Panc1 (cell line): ENCODE results near the gene SLC16A8. TPM values are rescaled to one million over a fixed set of nuclear protein-coding genes. Genes with fewer than 3 reads are reported as not detected.

Source experiments
- ATAC-seq: fragments of 200-7000 bp; cut with Tn5 transposase; 2 replicates; pipeline ENCODE4 v1.9.1; 2020; ENCODE audit warnings: mild to moderate bottlenecking, moderate library complexity
- BruUV-seq: library from RNA; stranded (reverse); fragments of 400-500 nt; replicated peaks from 2 replicates; lab custom pipeline; 2021; lab: Mats Ljungman, UMichigan
- CTCF ChIA-PET: fragments of 300-600 bp; sonication (Branson Sonifier 250); formaldehyde crosslinking; loops from one replicate; lab custom pipeline; 2022; ENCODE audit warnings: antibody characterized with exemption; lab: Charles Lee
- POLR2A ChIA-PET: fragments of 300-600 bp; sonication (Branson Sonifier 250); formaldehyde crosslinking; loops from one replicate; lab custom pipeline; 2022; ENCODE audit warnings: antibody characterized with exemption; lab: Charles Lee
- DNase-seq: peaks from one replicate; pipeline ENCODE4 v3.0.0-alpha.2; 2010; ENCODE audit warnings: low read depth, low spot score
- H3K27ac ChIP-seq: 2 replicates; pipeline ENCODE4 v1.5.1; 2011; ENCODE audit warnings: mild to moderate bottlenecking, low read length, inconsistent platforms
- H3K27me3 ChIP-seq: fragments of 200-500 bp; sonication (Bioruptor generic); 2 replicates; pipeline ENCODE4 v1.6.0; 2014; ENCODE audit warnings: low read length, inconsistent platforms; ENCODE audit not compliant: control insufficient read depth, insufficient read depth
- H3K36me3 ChIP-seq: fragments of 200-500 bp; sonication (Bioruptor generic); 2 replicates; pipeline ENCODE4 v1.5.1; 2014; ENCODE audit warnings: inconsistent platforms, mild to moderate bottlenecking, low read length, moderate library complexity; ENCODE audit not compliant: control insufficient read depth, insufficient read depth
- H3K4me1 ChIP-seq: 2 replicates; pipeline ENCODE4 v1.5.1; 2011; ENCODE audit warnings: inconsistent platforms, mild to moderate bottlenecking, low read length, moderate library complexity; ENCODE audit not compliant: control insufficient read depth, insufficient read depth
- H3K4me3 ChIP-seq, 2 experiments: 2 replicates each; pipeline ENCODE4 v1.5.1; 2011 to 2012; ENCODE audit warnings: low read depth in 2 of 2, low read length in 2 of 2, mild to moderate bottlenecking in 2 of 2, inconsistent platforms in 1 of 2, moderate library complexity in 1 of 2
- H3K9me3 ChIP-seq: fragments of 200-500 bp; sonication (Bioruptor generic); 2 replicates; pipeline ENCODE4 v1.5.1; 2014; ENCODE audit warnings: low read depth, mild to moderate bottlenecking, inconsistent platforms, low read length, moderate library complexity; ENCODE audit not compliant: control insufficient read depth, insufficient read depth
- POLR2AphosphoS5 ChIP-seq: IDR thresholded peaks from 2 replicates; pipeline ENCODE4 v1.6.1; 2012; ENCODE audit warnings: mild to moderate bottlenecking, low read depth, low read length, moderate library complexity
- REST ChIP-seq, 2 experiments: IDR thresholded peaks; 2 replicates each; pipeline ENCODE4 v1.6.1; 2011 to 2012; ENCODE audit warnings: low read depth in 2 of 2, control low read depth in 1 of 2, low read length in 1 of 2, mild to moderate bottlenecking in 1 of 2, moderate library complexity in 1 of 2; ENCODE audit not compliant: insufficient read depth in 1 of 2
- SIN3A ChIP-seq: IDR thresholded peaks from 2 replicates; pipeline ENCODE4 v1.6.1; 2012; ENCODE audit warnings: low read depth, mild to moderate bottlenecking, low read length, moderate library complexity, borderline replicate concordance; ENCODE audit not compliant: insufficient read depth
- TCF7L2 ChIP-seq: IDR thresholded peaks from 2 replicates; pipeline ENCODE4 v1.6.1; 2011; ENCODE audit warnings: mild to moderate bottlenecking, low read depth, low read length, inconsistent platforms
- in situ Hi-C: cut with HindIII; loops from 2 replicates; pipeline ENCODE4 v1.10.0; 2016; ENCODE audit warnings: low sequenced_read_pairs, low pct_unique_long_range_greater_than_20kb
- intact Hi-C: fragments of 100-400 bp; cut with micrococcal nuclease; formaldehyde crosslinking; loops from one replicate; pipeline ENCODE4 v1.10.0; 2022; ENCODE audit not compliant: unreplicated experiment
- total RNA-seq: library from RNA; stranded (reverse); gene quantifications from one replicate; pipeline ENCODE4 v1.2.1, GENCODE V29; 2021; ENCODE audit not compliant: unreplicated experiment
- TF ChIP-seq, protein P1 (sequence below): fragments of 450-650 bp; IDR thresholded peaks from 2 replicates; pipeline ENCODE4 v1.5.1; 2017; ENCODE audit warnings: mild to moderate bottlenecking

SLC16A8 gene
- total RNA-seq, 1 experiment from 2014 or later, result not detected

DNA sequence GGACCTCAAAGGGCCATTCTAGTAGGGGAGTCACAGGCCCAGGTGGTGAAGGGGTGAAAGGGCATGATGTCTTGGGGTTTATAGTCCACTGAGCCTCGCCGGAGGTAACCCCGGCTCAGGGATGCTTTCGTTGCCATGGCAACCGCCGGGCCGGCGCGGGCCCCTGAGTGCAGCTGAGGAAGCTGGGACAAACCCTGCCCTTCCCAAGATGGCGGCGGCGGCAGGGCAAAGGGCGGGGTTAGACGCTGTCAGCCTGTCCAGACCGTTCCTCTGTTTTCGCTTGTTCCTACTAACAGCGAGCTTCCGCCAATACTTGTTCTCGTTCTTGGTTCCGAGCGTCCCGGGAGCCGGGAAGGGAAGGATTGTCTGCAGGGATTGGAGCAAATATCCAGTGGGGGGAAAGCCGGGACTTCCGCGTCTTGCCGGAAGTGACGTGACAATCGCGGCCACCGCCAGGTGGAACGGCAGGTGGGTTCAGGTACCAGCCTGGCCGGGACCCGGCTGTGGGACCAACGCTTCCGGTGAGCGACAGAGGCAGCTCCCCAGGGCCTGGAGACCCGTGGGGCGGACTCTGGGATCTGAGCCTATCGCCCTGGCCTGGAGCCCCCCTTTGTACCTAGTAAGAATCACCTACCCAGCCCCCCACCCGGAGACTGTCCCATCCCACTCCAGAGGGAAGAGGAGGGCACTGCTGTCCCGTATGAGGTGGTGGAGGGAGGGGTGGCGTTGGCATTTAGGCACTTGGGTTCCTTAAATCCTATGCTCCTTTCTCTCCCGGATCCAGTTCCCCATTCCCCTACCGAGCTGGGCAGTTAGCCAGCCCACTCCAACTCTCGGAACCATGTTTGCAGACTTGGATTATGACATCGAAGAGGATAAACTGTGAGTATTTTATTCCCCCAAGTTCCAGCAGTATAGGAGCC, 26.8 kb downstream of the SLC16A8 start, which contains the start of gene PICK1:
PICK1 (plus strand) TSS at position 436 of the 923 bp plus-strand sequence; CDS start at position 842, 406 bp downstream.
- in situ Hi-C loops, result no loop called here
- TF ChIP-seq SIN3A, result no peak
- TF ChIP-seq TCF7L2, result peak; percentile 89
- Histone ChIP-seq H3K27ac (peak within 1 kb of the TSS; percentile 78), H3K4me3 (peak within 1 kb of the TSS; percentile 59 to 72), H3K36me3 (peaks cover 2% of the 10 kb centered on the region; the same call in 1 of the 2 replicates), H3K27me3 (no peaks in the 10 kb centered on the region), H3K9me3 (no peaks in the 10 kb centered on the region), H3K4me1 (peaks cover 5% of the 10 kb centered on the region)
- peak; percentile 95 for ATAC-seq
- BruUV-seq, result no TSS peak
- intact Hi-C loops, result no loop called here
- peak; percentile 48 for DNase-seq
- ChIA-PET CTCF (interaction anchor here (0.7 kb wide), 1 partner anchor 918 kb away, joined by 5 read pairs; no protein-coding TSS in a partner anchor), POLR2A (no interaction called here)

DNA sequence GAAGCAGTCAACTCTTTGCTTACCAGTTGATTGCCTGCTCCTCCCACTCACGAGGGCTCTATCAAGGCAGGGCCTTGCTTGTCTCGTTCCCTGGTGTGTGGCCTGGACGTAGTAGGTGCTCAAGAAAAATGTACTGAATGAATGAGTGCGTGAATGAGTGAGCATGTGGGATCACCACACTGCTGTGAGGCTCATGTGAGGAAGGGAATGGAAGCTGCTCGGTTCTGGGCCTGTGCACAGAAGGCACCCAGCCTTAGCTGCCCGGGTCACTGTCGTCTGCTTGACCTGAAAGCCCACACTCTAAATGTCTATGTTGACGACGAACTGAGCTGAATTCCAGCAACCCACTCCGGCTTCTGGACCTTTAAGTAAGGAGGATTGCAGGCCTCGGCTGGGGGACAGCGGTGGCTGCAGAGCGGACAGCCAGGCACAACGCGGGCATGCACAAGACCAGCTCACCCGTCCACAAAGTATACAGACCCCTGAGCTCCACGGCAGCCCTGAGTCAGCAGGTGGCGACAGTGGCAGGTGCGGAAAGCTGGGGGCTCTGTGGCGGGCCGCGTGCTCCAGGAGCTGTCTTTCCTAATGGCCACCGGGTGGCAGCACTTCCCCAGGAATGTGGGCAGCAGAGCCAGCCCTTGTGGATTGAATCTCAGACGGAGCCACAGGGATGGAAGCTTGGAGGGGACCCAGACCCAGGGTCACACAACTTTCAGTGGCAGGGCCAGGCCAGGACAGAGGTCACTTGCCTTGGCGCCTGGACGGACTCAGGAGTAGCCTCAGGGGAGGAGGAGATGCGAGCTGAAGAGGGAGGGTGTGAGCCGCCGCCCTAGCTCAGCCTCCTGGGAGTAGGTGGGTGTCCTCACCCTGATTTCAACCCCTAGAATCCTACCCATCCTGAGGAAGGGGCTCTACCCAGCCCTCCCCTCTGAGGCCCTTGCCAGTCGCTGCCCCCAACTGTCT, 31.8 kb downstream of the SLC16A8 start:
- POLR2A ChIA-PET, result interaction anchor here (0.6 kb wide), 2 partner anchors 14 to 44 kb away, joined by 4 to 10 read pairs; no protein-coding TSS in a partner anchor
- in situ Hi-C loops, result no loop called here
- CTCF ChIA-PET, result interaction anchor here (0.5 to 1.2 kb wide), 10 partner anchors 11 to 266 kb away, joined by 3 to 7 read pairs (median 3); no protein-coding TSS in a partner anchor

DNA sequence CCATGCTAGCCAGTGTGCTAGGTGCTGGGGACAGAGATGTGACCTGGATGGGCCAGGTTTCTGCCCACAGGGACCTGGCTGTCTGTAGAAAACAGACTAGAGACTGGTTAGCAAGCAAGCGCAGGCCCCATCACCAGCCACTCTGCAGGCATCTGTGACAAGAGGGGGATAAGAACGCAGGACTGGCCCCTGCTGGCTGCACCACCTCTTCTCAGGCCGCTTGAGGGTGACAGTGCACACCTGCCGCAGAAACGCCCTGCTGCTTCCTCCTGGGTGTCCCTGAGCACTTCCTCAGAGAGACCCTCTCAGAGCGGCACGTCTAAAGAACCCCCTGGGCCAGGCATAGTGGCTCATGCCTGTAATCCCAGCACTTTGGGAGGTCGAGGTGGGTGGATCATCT, 32.7 kb downstream of the SLC16A8 start:
- H3K36me3 ChIP-seq, result no peaks in the 10 kb centered on the region
- in situ Hi-C loops, result no loop called here

More for the DNA sequence above, 31.8 kb downstream of the SLC16A8 start:
- Histone ChIP-seq H3K4me1 (no peaks in the 10 kb centered on the region), H3K9me3 (no peaks in the 10 kb centered on the region), H3K27me3 (no peaks in the 10 kb centered on the region), H3K27ac (no peak overlapping the region; the same call in 1 of the 2 replicates), H3K4me3 (no peak overlapping the region), H3K36me3 (no peaks in the 10 kb centered on the region)
- intact Hi-C loops, result no loop called here
- no TSS peak for BruUV-seq
- peak; percentile 39 for DNase-seq
- peak; percentile 88 for ATAC-seq
- TF ChIP-seq, protein P1, sequence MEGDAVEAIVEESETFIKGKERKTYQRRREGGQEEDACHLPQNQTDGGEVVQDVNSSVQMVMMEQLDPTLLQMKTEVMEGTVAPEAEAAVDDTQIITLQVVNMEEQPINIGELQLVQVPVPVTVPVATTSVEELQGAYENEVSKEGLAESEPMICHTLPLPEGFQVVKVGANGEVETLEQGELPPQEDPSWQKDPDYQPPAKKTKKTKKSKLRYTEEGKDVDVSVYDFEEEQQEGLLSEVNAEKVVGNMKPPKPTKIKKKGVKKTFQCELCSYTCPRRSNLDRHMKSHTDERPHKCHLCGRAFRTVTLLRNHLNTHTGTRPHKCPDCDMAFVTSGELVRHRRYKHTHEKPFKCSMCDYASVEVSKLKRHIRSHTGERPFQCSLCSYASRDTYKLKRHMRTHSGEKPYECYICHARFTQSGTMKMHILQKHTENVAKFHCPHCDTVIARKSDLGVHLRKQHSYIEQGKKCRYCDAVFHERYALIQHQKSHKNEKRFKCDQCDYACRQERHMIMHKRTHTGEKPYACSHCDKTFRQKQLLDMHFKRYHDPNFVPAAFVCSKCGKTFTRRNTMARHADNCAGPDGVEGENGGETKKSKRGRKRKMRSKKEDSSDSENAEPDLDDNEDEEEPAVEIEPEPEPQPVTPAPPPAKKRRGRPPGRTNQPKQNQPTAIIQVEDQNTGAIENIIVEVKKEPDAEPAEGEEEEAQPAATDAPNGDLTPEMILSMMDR, result peak; percentile 86
- TF ChIP-seq POLR2AphosphoS5, result no peak

More for the DNA sequence above, 32.7 kb downstream of the SLC16A8 start:
- H3K27ac ChIP-seq, result no peak overlapping the region
- BruUV-seq, result no TSS peak
- no peaks in the 10 kb centered on the region for H3K4me1 ChIP-seq
- CTCF ChIA-PET, result interaction anchor here (0.5 kb wide), 1 partner anchor 12 kb away, joined by 7 read pairs; no protein-coding TSS in a partner anchor
- ATAC-seq (no peak), DNase-seq (no peak)
- no peaks in the 10 kb centered on the region for H3K9me3 ChIP-seq
- intact Hi-C loops, result no loop called here
- POLR2A ChIA-PET, result no interaction called here
- TF ChIP-seq POLR2AphosphoS5 (no peak), TCF7L2 (no peak), REST (IDR thresholded peaks at IDR 0.05; ENCODE audit: insufficient read depth in 1 of 2, low read depth in 2 of 2, low read length in 1 of 2) (no peak), SIN3A (no peak)
- TF ChIP-seq, protein P1, result no peak
- no peaks in the 10 kb centered on the region for H3K27me3 ChIP-seq
- H3K4me3 ChIP-seq, result no peak overlapping the region
